ENCODE results near the gene RNF225. TPM values are rescaled to one million over a fixed set of nuclear protein-coding genes. Genes with fewer than 3 reads are reported as not detected.
A peak's percentile ranks its signal among the peaks of the same experiment; 100 is the strongest.
"Not testable (repeated sequence)": the region's sequence is repeated elsewhere in the genome, so short reads cannot be mapped to it uniquely, and the experiment has no call there.

RNF225 gene
- total RNA-seq, 2 experiments from 2014 or later: 0.32 TPM; not detected in 1

DNA sequence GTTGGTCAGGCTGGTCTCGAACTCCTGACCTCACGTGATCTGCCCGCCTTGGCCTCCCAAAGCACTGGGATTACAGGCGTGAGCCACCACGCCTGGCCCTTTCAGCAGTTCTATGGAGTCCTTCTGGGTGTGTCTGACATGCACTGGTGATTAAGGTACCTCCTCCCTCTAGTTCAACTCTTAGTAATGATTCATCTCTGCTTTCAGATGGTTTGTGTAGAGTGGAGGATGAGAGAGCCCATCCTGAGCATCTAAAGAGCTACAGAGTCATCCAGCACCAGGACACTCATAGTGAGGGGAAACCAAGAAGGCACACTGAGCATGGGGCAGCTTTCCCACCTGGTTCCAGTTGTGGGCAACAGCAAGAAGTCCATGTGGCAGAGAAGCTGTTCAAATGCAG is 21.1 kb downstream of the RNF225 start:
- CTCF ChIA-PET: no interaction called here
- H3K36me3 Mint-ChIP-seq (ENCODE audit: low read depth): peaks cover 57% of the 10 kb centered on the region
- no peak overlapping the region for H3K4me3 Mint-ChIP-seq
- no peak for DNase-seq
- no peak overlapping the region for H3K27ac Mint-ChIP-seq
- H3K27me3 Mint-ChIP-seq (ENCODE audit: low read depth): no peaks in the 10 kb centered on the region
- intact Hi-C loops (cut with micrococcal nuclease): no loop called here
- peaks cover 3% of the 10 kb centered on the region for H3K4me1 Mint-ChIP-seq (ENCODE audit: low read depth)
- H3K9me3 Mint-ChIP-seq: peaks cover 2% of the 10 kb centered on the region

GRCh38 chr19:58417071-58417470 is 21.6 kb downstream of the RNF225 start:
- Mint-ChIP-seq H3K9me3 (peaks cover 2% of the 10 kb centered on the region), H3K4me1 (ENCODE audit: low read depth) (peaks cover 3% of the 10 kb centered on the region), H3K27ac (no peak overlapping the region), H3K27me3 (ENCODE audit: low read depth) (no peaks in the 10 kb centered on the region), H3K4me3 (no peak overlapping the region), H3K36me3 (ENCODE audit: low read depth) (peaks cover 60% of the 10 kb centered on the region)
- intact Hi-C loops (cut with micrococcal nuclease): no loop called here
- DNase-seq: no peak
- CTCF ChIA-PET: interaction anchor here (0.9 kb wide), 1 partner anchor 9 kb away, joined by 3 read pairs; no protein-coding TSS in a partner anchor

GRCh38 chr19:58428617-58429016 is 33.2 kb downstream of the RNF225 start:
- intact Hi-C loops (cut with micrococcal nuclease): no loop called here
- no peak for DNase-seq
- Mint-ChIP-seq H3K36me3 (ENCODE audit: low read depth) (peaks cover 46% of the 10 kb centered on the region), H3K27me3 (ENCODE audit: low read depth) (no peaks in the 10 kb centered on the region), H3K4me1 (ENCODE audit: low read depth) (no peaks in the 10 kb centered on the region), H3K27ac (no peak overlapping the region), H3K4me3 (no peak overlapping the region), H3K9me3 (peaks cover 51% of the 10 kb centered on the region)
- CTCF ChIA-PET: no interaction called here

DNA sequence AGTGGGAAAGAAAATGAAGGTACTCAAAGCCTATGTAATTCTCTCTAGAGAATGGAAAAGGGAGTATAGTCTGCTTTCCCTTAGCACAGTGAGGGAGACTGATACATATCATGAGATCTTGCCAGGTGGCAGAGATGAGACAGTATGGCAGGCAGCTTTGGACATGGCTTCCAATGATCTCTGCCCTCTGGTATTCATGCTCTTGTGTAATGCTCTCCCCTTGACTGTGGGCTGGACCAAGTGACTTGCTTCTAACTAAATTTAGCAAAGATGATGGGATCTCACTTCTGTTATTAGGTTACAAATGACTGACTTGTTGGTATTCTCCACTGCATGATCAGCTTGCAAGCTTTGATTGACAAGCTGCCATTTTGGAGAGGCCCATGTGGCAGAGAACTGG is 34.3 kb downstream of the RNF225 start:
- no peak overlapping the region for H3K27ac Mint-ChIP-seq
- DNase-seq: no peak
- peaks cover 56% of the 10 kb centered on the region for H3K36me3 Mint-ChIP-seq (ENCODE audit: low read depth)
- no peaks in the 10 kb centered on the region for H3K4me1 Mint-ChIP-seq (ENCODE audit: low read depth)
- no peaks in the 10 kb centered on the region for H3K27me3 Mint-ChIP-seq (ENCODE audit: low read depth)
- CTCF ChIA-PET: interaction anchor here (0.7 kb wide), 1 partner anchor 14 kb away, joined by 3 read pairs; no protein-coding TSS in a partner anchor
- peaks cover 63% of the 10 kb centered on the region for H3K9me3 Mint-ChIP-seq
- H3K4me3 Mint-ChIP-seq: no peak overlapping the region
- intact Hi-C loops (cut with micrococcal nuclease): no loop called here

GRCh38 chr19:58434217-58434616 is 38.8 kb downstream of the RNF225 start:
- H3K27ac Mint-ChIP-seq: no peak overlapping the region
- intact Hi-C loops (cut with micrococcal nuclease): no loop called here
- DNase-seq: no peak
- H3K9me3 Mint-ChIP-seq: peaks cover 86% of the 10 kb centered on the region
- H3K4me3 Mint-ChIP-seq: no peak overlapping the region
- no peaks in the 10 kb centered on the region for H3K27me3 Mint-ChIP-seq (ENCODE audit: low read depth)
- H3K4me1 Mint-ChIP-seq (ENCODE audit: low read depth): peaks cover 11% of the 10 kb centered on the region
- CTCF ChIA-PET: no interaction called here
- peaks cover 85% of the 10 kb centered on the region for H3K36me3 Mint-ChIP-seq (ENCODE audit: low read depth)

- CTCF ChIA-PET: no interaction called here
- Mint-ChIP-seq H3K36me3 (ENCODE audit: low read depth) (peaks cover 51% of the 10 kb centered on the region), H3K27ac (peak within 1 kb of the TSS; percentile 88), H3K4me1 (ENCODE audit: low read depth) (peaks cover 18% of the 10 kb centered on the region), H3K4me3 (peak within 1 kb of the TSS; percentile 95), H3K27me3 (ENCODE audit: low read depth) (no peaks in the 10 kb centered on the region), H3K9me3 (peaks cover 42% of the 10 kb centered on the region)
- intact Hi-C loops (cut with micrococcal nuclease): loop anchor here (1.0 to 5.0 kb wide), 12 partner anchors 11 to 257 kb away; partner anchors contain the start of genes MZF1, ZNF274, ZNF324B and ZNF446
- DNase-seq: peak; percentile 98
These were observed 44.4 kb downstream of the RNF225 start, which contains the start of gene ZNF132 for GRCh38 chr19:58439576-58440554. Gene ZNF132, minus strand, starts transcription at chr19:58440153. Its CDS starts 332 bp downstream, at chr19:58439821.

DNA sequence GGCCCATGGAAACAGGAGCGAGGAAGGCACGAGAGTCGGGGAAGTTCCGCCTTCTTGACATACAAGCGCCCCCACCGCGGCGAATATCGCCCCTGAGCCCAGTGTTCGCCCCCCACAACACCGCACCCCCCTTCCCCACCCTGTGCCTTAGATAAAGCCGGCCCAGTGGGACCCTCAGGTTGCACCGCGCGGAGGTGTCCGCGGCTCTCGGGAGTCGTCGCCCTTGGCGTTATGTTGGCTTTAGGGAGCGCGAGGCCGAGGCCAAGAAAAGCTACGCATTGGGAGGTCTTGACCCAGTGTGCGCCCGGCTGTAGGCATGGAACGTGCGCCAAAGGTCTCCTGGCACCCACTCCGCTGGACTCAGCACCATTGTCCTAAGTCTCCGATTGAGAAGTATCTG is 45.1 kb downstream of the RNF225 start:
- peak overlapping the region; percentile 95 for H3K4me3 Mint-ChIP-seq
- DNase-seq: no peak
- no peaks in the 10 kb centered on the region for H3K27me3 Mint-ChIP-seq (ENCODE audit: low read depth)
- intact Hi-C loops (cut with micrococcal nuclease): loop anchor here (1.0 to 5.0 kb wide), 12 partner anchors 11 to 257 kb away; partner anchors contain the start of genes MZF1, ZNF274, ZNF324B and ZNF446
- H3K4me1 Mint-ChIP-seq (ENCODE audit: low read depth): peaks cover 18% of the 10 kb centered on the region
- CTCF ChIA-PET: no interaction called here
- peaks cover 35% of the 10 kb centered on the region for H3K9me3 Mint-ChIP-seq
- H3K36me3 Mint-ChIP-seq (ENCODE audit: low read depth): peaks cover 44% of the 10 kb centered on the region
- H3K27ac Mint-ChIP-seq: peak overlapping the region; percentile 88

DNA sequence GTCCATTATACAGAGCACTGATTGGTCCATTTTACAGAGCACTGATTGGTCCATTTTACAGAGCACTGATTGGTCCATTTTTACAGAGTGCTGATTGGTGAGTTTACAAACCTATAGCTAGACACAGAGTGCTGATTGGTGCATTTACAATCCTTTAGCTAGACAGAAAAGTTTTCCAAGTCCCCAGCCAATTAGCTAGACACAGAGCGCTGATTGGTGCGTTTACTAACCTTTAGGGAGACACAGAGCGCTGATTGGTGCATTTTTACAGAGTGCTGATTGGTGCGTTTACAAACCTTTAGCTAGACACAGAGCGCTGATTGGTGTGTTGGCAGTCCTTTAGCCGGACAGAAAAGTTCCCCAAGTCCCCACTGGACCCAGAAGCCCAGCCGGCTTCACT is 47.5 kb downstream of the RNF225 start:
- H3K27me3 Mint-ChIP-seq (ENCODE audit: low read depth); H3K4me3 Mint-ChIP-seq; DNase-seq; H3K27ac Mint-ChIP-seq: not testable (repeated sequence)
- Mint-ChIP-seq H3K9me3 (peaks cover 20% of the 10 kb centered on the region), H3K4me1 (ENCODE audit: low read depth) (peaks cover 16% of the 10 kb centered on the region), H3K36me3 (ENCODE audit: low read depth) (peaks cover 22% of the 10 kb centered on the region)
- intact Hi-C loops (cut with micrococcal nuclease): loop anchor here (5.0 kb wide), 3 partner anchors 81 to 216 kb away; partner anchors contain the start of genes ZNF497, ZNF544 and ZSCAN22
- CTCF ChIA-PET: interaction anchor here (1.1 kb wide), 1 partner anchor 138 kb away, joined by 3 read pairs; no protein-coding TSS in a partner anchor

Small RNAs within 50 kb of the gene (microRNA-seq; reads per million reads assigned to microRNA genes)
- 3.8 reads per million for gene MIR4754 (ENCODE audit: borderline microRNAs expressed, borderline replicate concordance)

Other genes starting within 250 kb of the RNF225 start
- 1 to 10 TPM; 4.3 to 4.8 TPM for gene ZNF329, start 244.9 kb upstream of the RNF225 start, total RNA-seq
- 10 to 100 TPM; 14.6 to 16.9 TPM for gene ZNF274, start 212.6 kb upstream of the RNF225 start, total RNA-seq
- 10 to 100 TPM; 32.4 to 35.4 TPM for gene ZNF544, start 166.7 kb upstream of the RNF225 start, total RNA-seq
- 1 to 10 TPM; 3.2 to 3.6 TPM for gene ZNF8, start 116.7 kb upstream of the RNF225 start, total RNA-seq
- 10 to 100 TPM; 24.5 to 27.7 TPM for gene ERVK3-1, start 90.3 kb upstream of the RNF225 start, total RNA-seq
- gene ZSCAN22, start 68.7 kb upstream of the RNF225 start, total RNA-seq: 1 to 10 TPM; 1.2 to 1.3 TPM
- gene A1BG, start 42.2 kb upstream of the RNF225 start, total RNA-seq: 1 to 10 TPM; 6.1 to 7.4 TPM
- gene ZNF497, start 32.9 kb upstream of the RNF225 start, total RNA-seq: under 1 TPM; 0.40 to 0.41 TPM
- 1 to 10 TPM; 1.7 to 1.9 TPM for gene ZNF837, start 14.6 kb upstream of the RNF225 start, total RNA-seq
- 1,000 to 10,000 TPM; 1,806 to 1,853 TPM for gene RPS5, start 8.4 kb upstream of the RNF225 start, total RNA-seq
- gene ZNF584, start 13.0 kb downstream of the RNF225 start, total RNA-seq: 1 to 10 TPM; 3.4 to 4.8 TPM
- 1 to 10 TPM; 2.8 to 2.9 TPM for gene ZNF132, start 44.5 kb downstream of the RNF225 start, total RNA-seq
- 1 to 10 TPM; 5.8 to 6.2 TPM for gene ZNF324B, start 56.0 kb downstream of the RNF225 start, total RNA-seq
- 1 to 10 TPM; 2.4 to 3.0 TPM for gene ZNF324, start 71.4 kb downstream of the RNF225 start, total RNA-seq
- gene ZNF446, start 80.7 kb downstream of the RNF225 start, total RNA-seq: 1 to 10 TPM; 2.6 to 2.9 TPM
- gene SLC27A5, start 116.3 kb downstream of the RNF225 start, total RNA-seq: 10 to 100 TPM; 13.8 to 14.4 TPM
- 1 to 10 TPM; 5.5 to 6.0 TPM for gene ZBTB45, start 124.2 kb downstream of the RNF225 start, total RNA-seq
- gene TRIM28, start 148.4 kb downstream of the RNF225 start, total RNA-seq: 100 to 1,000 TPM; 475 to 483 TPM
- 100 to 1,000 TPM; 109 to 111 TPM for gene CHMP2A, start 159.4 kb downstream of the RNF225 start, total RNA-seq
- 10 to 100 TPM; 91.4 to 93.6 TPM for gene UBE2M, start 163.0 kb downstream of the RNF225 start, total RNA-seq
- gene MZF1, start 177.7 kb downstream of the RNF225 start, total RNA-seq: 10 to 100 TPM; 13.3 to 13.4 TPM

Measured in activated naive CD4-positive, alpha-beta T cell treated with anti-CD3 and anti-CD28 coated beads for 36 hours (primary cell).